ENCODE results near the gene PRDM10. TPM values are rescaled to one million over a fixed set of nuclear protein-coding genes. Genes with fewer than 3 reads are reported as not detected.

Gene PRDM10
- total RNA-seq, 1 donor from 2014 or later: 14.6 TPM

- Mint-ChIP-seq H3K27me3 (no peaks in the 10 kb centered on the region), H3K9me3 (no peaks in the 10 kb centered on the region), H3K27ac (no peak overlapping the region), H3K36me3 (ENCODE audit: low read depth) (peaks cover 32% of the 10 kb centered on the region), H3K4me3 (no peak overlapping the region), H3K4me1 (peaks cover 4% of the 10 kb centered on the region)
- TF ChIP-seq, protein P1, sequence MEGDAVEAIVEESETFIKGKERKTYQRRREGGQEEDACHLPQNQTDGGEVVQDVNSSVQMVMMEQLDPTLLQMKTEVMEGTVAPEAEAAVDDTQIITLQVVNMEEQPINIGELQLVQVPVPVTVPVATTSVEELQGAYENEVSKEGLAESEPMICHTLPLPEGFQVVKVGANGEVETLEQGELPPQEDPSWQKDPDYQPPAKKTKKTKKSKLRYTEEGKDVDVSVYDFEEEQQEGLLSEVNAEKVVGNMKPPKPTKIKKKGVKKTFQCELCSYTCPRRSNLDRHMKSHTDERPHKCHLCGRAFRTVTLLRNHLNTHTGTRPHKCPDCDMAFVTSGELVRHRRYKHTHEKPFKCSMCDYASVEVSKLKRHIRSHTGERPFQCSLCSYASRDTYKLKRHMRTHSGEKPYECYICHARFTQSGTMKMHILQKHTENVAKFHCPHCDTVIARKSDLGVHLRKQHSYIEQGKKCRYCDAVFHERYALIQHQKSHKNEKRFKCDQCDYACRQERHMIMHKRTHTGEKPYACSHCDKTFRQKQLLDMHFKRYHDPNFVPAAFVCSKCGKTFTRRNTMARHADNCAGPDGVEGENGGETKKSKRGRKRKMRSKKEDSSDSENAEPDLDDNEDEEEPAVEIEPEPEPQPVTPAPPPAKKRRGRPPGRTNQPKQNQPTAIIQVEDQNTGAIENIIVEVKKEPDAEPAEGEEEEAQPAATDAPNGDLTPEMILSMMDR (IDR thresholded peaks at IDR 0.05): no peak
- no peak for ATAC-seq (ENCODE audit: low read depth)
- POLR2A ChIA-PET: interaction anchor here (0.6 to 0.9 kb wide), 3 partner anchors 148 to 210 kb away, joined by 3 read pairs; no protein-coding TSS in a partner anchor
- CTCF ChIA-PET: interaction anchor here (0.7 to 8.1 kb wide), 11 partner anchors 33 to 486 kb away, joined by 3 to 218 read pairs (median 3); no protein-coding TSS in a partner anchor
- DNase-seq: no peak
- intact Hi-C loops (cut with micrococcal nuclease): loop anchor here (1.0 to 5.0 kb wide), 5 partner anchors 28 to 510 kb away; partner anchors contain the start of genes APLP2, NFRKB and PRDM10
Measured at GRCh38 chr11:129922674-129923073, 80.0 kb downstream of the PRDM10 start.

GRCh38 chr11:129918361-129918760 is 84.3 kb downstream of the PRDM10 start:
- TF ChIP-seq, protein P1 (IDR thresholded peaks at IDR 0.05): no peak
- no peak overlapping the region for H3K4me3 Mint-ChIP-seq
- ATAC-seq (ENCODE audit: low read depth) (no peak), DNase-seq (no peak)
- H3K4me1 Mint-ChIP-seq: peaks cover 3% of the 10 kb centered on the region
- no peak overlapping the region for H3K27ac Mint-ChIP-seq
- intact Hi-C loops (cut with micrococcal nuclease): no loop called here
- no peaks in the 10 kb centered on the region for H3K9me3 Mint-ChIP-seq
- ChIA-PET CTCF (interaction anchor here (1.2 kb wide), 1 partner anchor 214 kb away, joined by 3 read pairs; no protein-coding TSS in a partner anchor), POLR2A (no interaction called here)
- H3K27me3 Mint-ChIP-seq: no peaks in the 10 kb centered on the region
- H3K36me3 Mint-ChIP-seq (ENCODE audit: low read depth): peaks cover 54% of the 10 kb centered on the region

GRCh38 chr11:129917231-129917630 is 85.4 kb downstream of the PRDM10 start:
- TF ChIP-seq, protein P1 (IDR thresholded peaks at IDR 0.05): no peak
- no peak for DNase-seq
- Mint-ChIP-seq H3K27ac (no peak overlapping the region), H3K4me1 (no peaks in the 10 kb centered on the region), H3K4me3 (no peak overlapping the region), H3K36me3 (ENCODE audit: low read depth) (peaks cover 56% of the 10 kb centered on the region), H3K9me3 (no peaks in the 10 kb centered on the region), H3K27me3 (no peaks in the 10 kb centered on the region)
- no peak for ATAC-seq (ENCODE audit: low read depth)
- intact Hi-C loops (cut with micrococcal nuclease): no loop called here
- POLR2A ChIA-PET: no interaction called here
- CTCF ChIA-PET: interaction anchor here (1.2 kb wide), 1 partner anchor 215 kb away, joined by 3 read pairs; no protein-coding TSS in a partner anchor

DNA sequence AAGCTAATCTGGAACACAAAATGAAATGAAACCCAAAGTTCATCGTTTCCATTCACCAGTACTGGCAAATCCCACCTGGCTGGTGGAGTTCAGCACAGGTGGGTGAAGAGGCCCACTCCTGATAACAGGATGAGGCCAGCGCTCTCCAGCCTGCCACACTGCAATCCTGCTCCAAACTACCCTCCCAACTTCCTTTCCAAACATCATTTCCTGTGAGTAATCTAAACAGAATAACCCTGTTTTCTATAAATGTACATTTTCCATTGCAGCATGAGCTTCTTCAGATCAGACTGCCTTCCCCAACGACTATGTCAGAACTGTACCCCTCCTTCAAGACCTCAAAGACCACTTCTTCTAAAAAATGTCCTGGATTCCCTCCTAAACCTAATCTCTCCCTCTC is 91.3 kb downstream of the PRDM10 start:
- ChIA-PET POLR2A (no interaction called here), CTCF (no interaction called here)
- H3K4me1 Mint-ChIP-seq: no peaks in the 10 kb centered on the region

GRCh38 chr11:129910360-129910759 is 92.3 kb downstream of the PRDM10 start:
- Mint-ChIP-seq H3K4me1 (no peaks in the 10 kb centered on the region), H3K4me3 (no peak overlapping the region), H3K9me3 (no peaks in the 10 kb centered on the region), H3K27me3 (no peaks in the 10 kb centered on the region), H3K36me3 (ENCODE audit: low read depth) (peaks cover 65% of the 10 kb centered on the region), H3K27ac (no peak overlapping the region)
- CTCF ChIA-PET: no interaction called here
- no peak for DNase-seq
- intact Hi-C loops (cut with micrococcal nuclease): no loop called here
- POLR2A ChIA-PET: no interaction called here
- TF ChIP-seq, protein P1 (IDR thresholded peaks at IDR 0.05): no peak
- no peak for ATAC-seq (ENCODE audit: low read depth)

More for the DNA sequence above, 91.3 kb downstream of the PRDM10 start:
- TF ChIP-seq, protein P1 (IDR thresholded peaks at IDR 0.05): no peak
- DNase-seq (no peak), ATAC-seq (ENCODE audit: low read depth) (no peak)
- H3K27me3 Mint-ChIP-seq: no peaks in the 10 kb centered on the region
- H3K36me3 Mint-ChIP-seq (ENCODE audit: low read depth): peaks cover 65% of the 10 kb centered on the region
- no peaks in the 10 kb centered on the region for H3K9me3 Mint-ChIP-seq
- no peak overlapping the region for H3K27ac Mint-ChIP-seq
- intact Hi-C loops (cut with micrococcal nuclease): no loop called here
- H3K4me3 Mint-ChIP-seq: no peak overlapping the region

Measured in activated B cell treated with CpG ODN at 0.5 μM for 24 hours (primary cell).